Fibroblast of skin of left biceps (primary cell): ENCODE measurements around the gene LRRC28.
A peak's percentile ranks its signal among the peaks of the same experiment; 100 is the strongest.

Source experiments
- DNase-seq, 2 experiments: peaks; one replicate each; pipeline ENCODE4 v3.0.0-alpha.2; 2013; ENCODE audit warnings: low read depth in 2 of 2

Gene LRRC28

DNA sequence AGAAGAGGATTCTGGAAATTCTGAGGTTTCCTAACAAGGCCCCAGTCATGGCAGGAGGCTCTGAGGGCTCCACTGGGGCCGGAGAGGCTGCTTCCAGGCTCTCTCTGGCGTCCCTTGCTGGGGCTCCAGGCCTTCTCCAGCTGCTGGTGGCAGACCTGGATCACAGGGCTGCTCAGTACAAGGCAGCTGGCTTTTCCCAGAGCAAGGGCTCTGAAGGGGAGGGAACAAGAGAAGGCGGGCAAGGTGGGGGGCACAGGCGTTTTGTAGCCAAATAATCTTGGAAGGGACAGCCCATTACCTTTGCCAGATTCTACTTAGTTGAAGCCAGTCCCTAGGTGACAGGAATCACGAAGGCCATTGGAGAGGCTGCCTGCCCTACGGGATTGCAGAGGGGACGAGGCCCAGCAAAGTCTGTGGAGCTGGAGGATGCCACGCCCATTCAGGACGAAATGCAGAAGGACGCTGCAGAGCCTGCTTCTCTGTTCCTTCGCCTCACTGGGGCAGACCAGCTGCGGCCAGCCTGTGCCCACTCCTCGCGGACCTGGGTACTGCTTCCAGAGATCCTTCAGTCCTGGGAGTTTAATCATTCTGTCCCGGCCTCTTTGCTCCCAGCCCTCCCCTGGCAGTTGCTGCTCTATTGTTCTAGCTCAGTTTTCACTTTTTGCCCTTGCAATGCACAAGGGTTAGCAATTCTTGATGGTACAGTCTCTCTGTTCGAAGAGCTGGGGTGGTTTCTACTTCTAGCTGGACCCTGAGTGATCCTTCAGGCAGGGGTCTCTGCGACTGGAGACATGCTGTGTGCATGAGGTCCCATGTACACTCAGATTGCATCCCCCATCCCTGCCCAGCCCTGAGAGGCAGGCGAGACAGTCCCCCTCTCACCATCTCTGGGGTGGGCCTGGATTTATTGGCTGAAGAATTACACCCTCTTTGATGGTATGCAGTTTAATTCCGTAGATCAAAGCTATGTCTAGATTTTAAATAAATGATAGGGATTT lies 165.2 kb downstream of the LRRC28 start:
- DNase-seq, result no peak

- DNase-seq, result no peak
These were observed 169.9 kb downstream of the LRRC28 start for GRCh38 chr15:99421172-99421656.

DNA sequence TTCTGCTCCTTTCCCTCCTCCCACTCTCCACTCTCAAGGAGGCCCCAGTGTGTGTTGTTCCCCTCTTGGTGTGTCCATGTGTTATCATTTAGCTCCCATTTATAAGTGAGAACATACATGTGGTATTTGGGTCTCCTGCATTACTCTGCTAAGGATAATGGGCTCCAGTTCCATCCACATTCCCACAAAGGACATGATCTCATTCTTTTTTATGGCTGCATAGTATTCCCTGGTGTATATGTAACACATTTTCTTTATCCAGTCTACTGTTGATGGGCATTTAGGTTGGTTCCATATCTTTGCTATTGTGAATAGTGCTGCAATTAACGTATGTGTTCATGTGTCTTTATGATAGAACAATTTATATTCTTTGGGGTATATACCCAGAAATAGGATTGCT lies 170.5 kb downstream of the LRRC28 start:
- DNase-seq, result no peak

- DNase-seq, result no peak
These were observed 172.2 kb downstream of the LRRC28 start for GRCh38 chr15:99423186-99424130.

GRCh38 chr15:99424131-99424571 lies 172.9 kb downstream of the LRRC28 start:
- no peak for DNase-seq

GRCh38 chr15:99424978-99425656 lies 173.8 kb downstream of the LRRC28 start:
- DNase-seq, result peak; percentile 41 to 49

DNA sequence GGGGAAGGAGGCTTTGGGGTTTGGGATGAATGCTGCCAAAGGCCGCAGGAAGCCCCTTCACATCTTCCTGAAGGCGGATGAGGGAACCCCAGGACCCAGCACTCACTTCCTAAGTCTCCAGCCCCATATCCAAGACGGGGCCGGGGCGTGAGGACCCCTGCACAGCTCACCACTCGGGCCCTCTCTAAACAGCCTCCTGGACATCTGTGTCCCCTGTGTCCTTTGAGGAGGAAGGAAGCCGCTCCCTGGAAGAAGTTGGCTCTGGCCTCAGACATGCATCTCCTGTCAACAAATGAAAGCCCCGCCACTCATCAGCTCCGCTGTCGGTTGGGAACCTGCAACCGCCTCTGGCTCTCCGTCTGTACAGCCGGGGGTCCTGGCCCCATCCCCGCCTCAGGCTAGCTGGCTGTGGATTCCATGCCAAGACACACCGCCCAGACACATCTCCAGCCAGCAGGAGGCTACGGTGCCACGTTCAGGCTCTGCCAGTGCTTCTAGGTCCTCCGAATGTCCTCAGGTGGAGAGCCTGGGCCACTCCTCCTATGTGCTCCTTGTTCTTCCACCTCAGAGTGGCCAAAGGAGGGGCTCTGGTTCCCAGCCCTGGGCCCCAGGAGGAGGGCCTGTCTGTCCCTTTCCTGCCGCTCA lies 174.5 kb downstream of the LRRC28 start:
- DNase-seq, result no peak

GRCh38 chr15:99426431-99427105 lies 175.3 kb downstream of the LRRC28 start:
- no peak for DNase-seq

- DNase-seq, result no peak
These were observed 175.9 kb downstream of the LRRC28 start for GRCh38 chr15:99427210-99427609.

DNA sequence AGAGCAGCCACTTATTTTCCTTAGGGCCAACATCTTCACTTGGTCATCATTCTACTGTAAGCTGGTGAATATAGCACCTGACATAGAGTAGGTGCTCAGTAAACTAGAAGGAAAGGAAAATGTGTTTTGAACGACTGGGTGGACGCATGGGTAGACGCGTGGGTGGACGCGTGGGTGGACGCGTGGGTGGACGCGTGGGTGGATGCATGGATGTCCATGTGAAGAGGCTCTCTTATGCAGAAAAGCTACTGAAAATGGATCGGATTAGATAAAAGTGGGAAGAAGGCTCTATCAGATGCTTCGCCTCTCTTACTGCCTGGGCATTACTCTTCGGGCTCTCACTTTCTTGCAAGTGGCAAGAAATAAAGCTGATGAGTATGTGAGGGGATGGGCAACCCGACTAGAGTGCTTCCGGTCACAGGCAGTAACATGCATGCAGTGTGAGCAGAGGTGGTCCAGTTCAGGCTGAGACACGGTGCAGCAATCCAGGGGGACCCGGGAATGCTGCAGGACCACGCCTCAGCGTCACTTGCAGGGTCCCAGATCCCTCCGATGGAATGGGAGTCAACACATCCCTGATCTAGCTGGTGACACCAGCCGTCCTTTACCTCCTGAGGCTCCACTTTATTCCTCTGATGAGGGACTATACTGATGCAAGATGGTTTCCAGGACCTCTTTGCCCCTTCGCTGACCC lies 176.5 kb downstream of the LRRC28 start:
- DNase-seq, result no peak

DNA sequence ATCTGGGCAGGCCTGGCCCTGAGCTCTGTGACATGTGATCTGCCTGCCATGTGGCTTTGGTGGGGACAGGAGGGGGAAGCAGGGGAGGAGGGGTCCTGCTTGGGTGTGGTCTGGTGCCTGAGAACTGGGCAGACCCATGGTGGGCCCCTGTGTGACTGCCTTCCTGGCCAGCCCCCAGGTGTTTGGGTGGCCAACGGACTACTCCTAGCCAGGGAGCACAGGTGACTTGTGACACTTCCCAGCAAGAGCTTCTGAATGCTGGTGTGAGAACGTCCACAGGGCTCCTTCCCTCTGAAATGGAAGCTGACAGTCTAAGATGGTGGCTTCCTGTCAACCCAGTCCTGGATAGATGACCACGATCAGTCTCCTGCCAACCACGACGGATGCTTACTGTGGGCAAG lies 178.4 kb downstream of the LRRC28 start:
- no peak for DNase-seq

GRCh38 chr15:99430881-99431401 lies 179.7 kb downstream of the LRRC28 start:
- DNase-seq, result no peak

- DNase-seq, result no peak
These were observed 180.4 kb downstream of the LRRC28 start for GRCh38 chr15:99431661-99432091.

DNA sequence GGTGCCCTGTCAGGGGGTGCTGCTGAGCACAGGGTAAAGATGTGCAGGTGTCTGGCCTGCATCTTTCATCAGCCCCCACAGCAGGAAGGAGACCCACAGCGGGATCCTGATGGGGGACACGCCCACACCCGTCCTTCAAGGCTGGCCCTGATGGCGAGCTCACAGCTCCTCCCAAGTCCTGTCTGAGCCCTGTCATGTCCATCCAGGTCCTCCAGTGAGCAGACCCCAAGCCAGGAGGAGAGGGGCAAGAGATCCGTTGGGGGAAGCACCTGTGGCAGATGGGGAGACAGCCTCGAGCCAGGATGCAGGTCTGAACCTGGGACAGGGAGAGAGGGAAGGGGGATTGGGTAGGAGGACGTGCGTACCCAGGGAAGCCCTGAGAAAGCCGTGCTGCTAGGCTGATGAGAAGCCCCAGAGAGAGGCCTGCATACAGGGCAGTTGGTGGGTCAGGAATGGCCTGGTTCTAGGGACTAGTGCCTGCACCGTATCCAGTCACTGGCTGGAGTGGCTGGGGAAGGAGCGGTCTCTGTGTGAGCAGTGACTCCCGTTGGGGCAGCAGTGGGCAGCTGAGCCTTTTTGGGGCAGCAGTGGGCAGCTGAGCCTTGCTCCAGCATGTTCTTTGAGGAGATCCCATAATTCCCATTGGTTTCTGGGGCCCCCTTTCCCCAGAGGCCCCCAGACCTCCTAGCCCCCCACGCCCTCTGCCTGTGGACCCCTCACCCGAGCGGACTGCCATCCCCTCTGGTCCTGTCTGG lies 181.2 kb downstream of the LRRC28 start:
- DNase-seq, result no peak

GRCh38 chr15:99433026-99433756 lies 181.9 kb downstream of the LRRC28 start:
- DNase-seq, result no peak

DNA sequence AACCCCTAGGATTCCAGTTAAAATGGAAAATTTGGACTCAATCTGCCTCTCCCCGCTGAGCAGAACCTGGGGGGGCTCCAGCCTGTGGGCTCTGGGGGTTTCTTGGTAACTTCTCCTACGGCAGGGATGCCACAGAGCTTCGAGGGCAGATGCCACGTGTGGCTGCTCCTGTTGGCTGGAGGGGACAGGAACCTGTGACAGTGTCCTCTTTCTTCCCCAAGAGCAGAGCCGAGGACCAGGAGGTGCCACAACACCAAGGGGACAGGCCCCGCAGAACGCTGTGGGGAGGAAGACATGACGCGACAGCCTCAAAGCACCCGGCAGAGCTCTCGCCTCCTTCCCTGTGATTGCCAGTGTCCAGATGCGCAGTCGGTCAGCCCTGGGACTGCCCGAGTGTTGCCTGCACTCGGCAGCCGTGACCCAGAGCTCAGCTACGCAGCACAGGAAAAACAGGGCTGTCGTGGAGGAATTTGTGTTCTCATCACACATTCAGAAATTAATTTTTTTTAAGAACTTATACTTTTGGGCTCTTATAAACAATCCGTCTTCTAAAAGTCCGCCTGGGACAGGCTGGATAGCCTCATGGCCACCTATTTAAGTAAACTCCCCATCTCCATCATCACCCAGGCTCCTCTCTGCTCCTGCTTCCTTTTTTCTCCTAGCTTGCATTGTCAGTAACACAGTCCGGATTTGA lies 182.6 kb downstream of the LRRC28 start:
- DNase-seq, result no peak

- DNase-seq, result no peak
These were observed 183.3 kb downstream of the LRRC28 start for GRCh38 chr15:99434506-99435112.
